Calu3 (cell line): ENCODE data around the gene DCLK1. TPM values are rescaled to one million over a fixed set of nuclear protein-coding genes. Genes with fewer than 3 reads are reported as not detected.

Experiments used
- BruUV-seq: library from RNA; stranded (reverse); fragments of 400-500 nt; replicated peaks from 2 replicates; lab custom pipeline; 2021; lab: Mats Ljungman, UMichigan
- CTCF ChIA-PET: fragments of 300-600 bp; sonication (Branson Sonifier 250); formaldehyde crosslinking; loops from one replicate; lab custom pipeline; 2022; ENCODE audit warnings: antibody characterized with exemption; lab: Charles Lee
- DNase-seq: peaks from one replicate; pipeline ENCODE4 v3.0.0; 2022
- H3K27ac Mint-ChIP-seq: one replicate; pipeline ENCODE4 v1.8.0; 2022; ENCODE audit warnings: mixed read lengths; ENCODE audit not compliant: unreplicated experiment
- H3K27me3 Mint-ChIP-seq: one replicate; pipeline ENCODE4 v1.8.0; 2022; ENCODE audit warnings: mixed read lengths; ENCODE audit not compliant: unreplicated experiment
- H3K36me3 Mint-ChIP-seq: one replicate; pipeline ENCODE4 v1.8.0; 2022; ENCODE audit warnings: mild to moderate bottlenecking, moderate library complexity, mixed read lengths; ENCODE audit not compliant: insufficient read depth, unreplicated experiment
- H3K4me1 Mint-ChIP-seq: one replicate; pipeline ENCODE4 v1.8.0; 2022; ENCODE audit warnings: mild to moderate bottlenecking, low read depth, mixed read lengths; ENCODE audit not compliant: unreplicated experiment
- H3K4me3 Mint-ChIP-seq: one replicate; pipeline ENCODE4 v1.8.0; 2022; ENCODE audit warnings: mild to moderate bottlenecking, low read depth, moderate library complexity, mixed read lengths; ENCODE audit not compliant: unreplicated experiment
- H3K9me3 Mint-ChIP-seq: one replicate; pipeline ENCODE4 v1.8.0; 2022; ENCODE audit warnings: low read depth, mixed read lengths; ENCODE audit not compliant: unreplicated experiment
- intact Hi-C: fragments of 100-400 bp; cut with micrococcal nuclease; formaldehyde crosslinking; loops from one replicate; pipeline ENCODE4 v1.10.0; 2022; ENCODE audit not compliant: unreplicated experiment
- total RNA-seq: library from RNA; stranded (reverse); gene quantifications from 2 replicates; pipeline ENCODE4 v1.2.3, GENCODE V29; 2022
- TF ChIP-seq, protein P1 (sequence below): fragments of 200-600 bp; IDR thresholded peaks from one replicate; pipeline ENCODE4 v1.8.0; 2022; ENCODE audit warnings: antibody characterized with exemption; ENCODE audit not compliant: unreplicated experiment

Gene DCLK1
- total RNA-seq, 1 experiment from 2014 or later = not detected

- H3K4me1 Mint-ChIP-seq = peaks cover 17% of the 10 kb centered on the region
These were observed 242.2 kb downstream of the DCLK1 start for GRCh38 chr13:35888981-35889380.

GRCh38 chr13:35888457-35888883 lies 242.7 kb downstream of the DCLK1 start:
- TF ChIP-seq, protein P1, sequence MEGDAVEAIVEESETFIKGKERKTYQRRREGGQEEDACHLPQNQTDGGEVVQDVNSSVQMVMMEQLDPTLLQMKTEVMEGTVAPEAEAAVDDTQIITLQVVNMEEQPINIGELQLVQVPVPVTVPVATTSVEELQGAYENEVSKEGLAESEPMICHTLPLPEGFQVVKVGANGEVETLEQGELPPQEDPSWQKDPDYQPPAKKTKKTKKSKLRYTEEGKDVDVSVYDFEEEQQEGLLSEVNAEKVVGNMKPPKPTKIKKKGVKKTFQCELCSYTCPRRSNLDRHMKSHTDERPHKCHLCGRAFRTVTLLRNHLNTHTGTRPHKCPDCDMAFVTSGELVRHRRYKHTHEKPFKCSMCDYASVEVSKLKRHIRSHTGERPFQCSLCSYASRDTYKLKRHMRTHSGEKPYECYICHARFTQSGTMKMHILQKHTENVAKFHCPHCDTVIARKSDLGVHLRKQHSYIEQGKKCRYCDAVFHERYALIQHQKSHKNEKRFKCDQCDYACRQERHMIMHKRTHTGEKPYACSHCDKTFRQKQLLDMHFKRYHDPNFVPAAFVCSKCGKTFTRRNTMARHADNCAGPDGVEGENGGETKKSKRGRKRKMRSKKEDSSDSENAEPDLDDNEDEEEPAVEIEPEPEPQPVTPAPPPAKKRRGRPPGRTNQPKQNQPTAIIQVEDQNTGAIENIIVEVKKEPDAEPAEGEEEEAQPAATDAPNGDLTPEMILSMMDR = no peak
- no peaks in the 10 kb centered on the region for H3K9me3 Mint-ChIP-seq
- H3K27ac Mint-ChIP-seq = no peak overlapping the region
- H3K4me1 Mint-ChIP-seq = peaks cover 17% of the 10 kb centered on the region
- no TSS peak for BruUV-seq
- no peak for DNase-seq
- no peak overlapping the region for H3K4me3 Mint-ChIP-seq
- H3K27me3 Mint-ChIP-seq = no peaks in the 10 kb centered on the region
- CTCF ChIA-PET = no interaction called here
- intact Hi-C loops = no loop called here
- H3K36me3 Mint-ChIP-seq = no peaks in the 10 kb centered on the region

More at GRCh38 chr13:35888981-35889380, 242.2 kb downstream of the DCLK1 start:
- Mint-ChIP-seq H3K27me3 (no peaks in the 10 kb centered on the region), H3K4me3 (no peak overlapping the region), H3K9me3 (no peaks in the 10 kb centered on the region), H3K36me3 (no peaks in the 10 kb centered on the region), H3K27ac (no peak overlapping the region)
- TF ChIP-seq, protein P1 = no peak
- intact Hi-C loops = no loop called here
- DNase-seq = no peak
- BruUV-seq = no TSS peak
- CTCF ChIA-PET = no interaction called here

GRCh38 chr13:35887115-35887666 lies 244.0 kb downstream of the DCLK1 start:
- no peak for DNase-seq
- Mint-ChIP-seq H3K27me3 (no peaks in the 10 kb centered on the region), H3K9me3 (no peaks in the 10 kb centered on the region), H3K4me3 (no peak overlapping the region), H3K4me1 (peaks cover 9% of the 10 kb centered on the region), H3K27ac (no peak overlapping the region), H3K36me3 (no peaks in the 10 kb centered on the region)
- CTCF ChIA-PET = interaction anchor here (0.6 kb wide), 1 partner anchor 98 kb away, joined by 6 read pairs; no protein-coding TSS in a partner anchor
- TF ChIP-seq, protein P1 = no peak
- no TSS peak for BruUV-seq
- intact Hi-C loops = no loop called here

DNA sequence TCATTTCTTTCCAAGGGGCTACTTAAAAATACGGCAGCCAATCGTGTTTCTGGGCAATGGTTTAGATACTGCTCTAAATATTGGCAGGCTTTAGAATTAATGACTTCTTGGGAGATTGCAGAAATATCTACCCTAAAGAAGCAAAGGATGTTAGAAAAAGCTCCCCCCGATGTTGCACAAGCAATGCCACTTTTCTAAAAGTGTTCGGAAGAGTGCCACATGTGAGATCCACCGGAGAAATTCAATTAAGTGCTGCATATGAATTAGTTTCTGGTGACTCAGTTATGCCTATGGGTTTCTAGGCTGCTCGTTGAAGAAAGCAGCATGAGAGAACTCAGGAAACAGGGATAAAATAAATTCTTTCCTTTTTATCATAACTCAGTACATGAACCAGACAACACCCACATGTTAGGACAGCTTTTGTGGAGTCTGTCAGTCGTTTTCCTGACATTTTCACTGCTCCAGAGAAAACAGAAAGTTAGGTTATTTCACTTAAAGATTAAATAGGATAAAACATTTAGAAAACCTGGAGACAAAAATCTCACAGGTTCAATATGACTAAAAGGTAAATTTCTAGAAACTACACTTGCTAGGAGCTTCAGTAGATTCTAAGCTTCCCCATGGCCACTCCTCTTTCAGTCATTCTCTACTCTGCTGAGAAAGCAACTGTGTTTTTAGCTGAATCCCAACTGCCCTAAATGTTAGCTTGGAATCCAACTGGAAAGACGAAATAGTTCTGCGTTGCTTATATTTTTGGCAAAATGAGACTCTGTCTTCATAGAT lies 244.7 kb downstream of the DCLK1 start:
- CTCF ChIA-PET = no interaction called here
- BruUV-seq = no TSS peak
- H3K27ac Mint-ChIP-seq = no peak overlapping the region
- TF ChIP-seq, protein P1 = no peak
- H3K9me3 Mint-ChIP-seq = no peaks in the 10 kb centered on the region
- H3K36me3 Mint-ChIP-seq = no peaks in the 10 kb centered on the region
- intact Hi-C loops = no loop called here
- peaks cover 6% of the 10 kb centered on the region for H3K4me1 Mint-ChIP-seq
- H3K4me3 Mint-ChIP-seq = no peak overlapping the region
- DNase-seq = no peak
- no peaks in the 10 kb centered on the region for H3K27me3 Mint-ChIP-seq
